GM19239 (cell line): Measurements from ENCODE around the gene MAGEB6B.
"Not testable (repeated sequence)": the region's sequence is repeated elsewhere in the genome, so short reads cannot be mapped to it uniquely, and the experiment has no call there.

Experiments
- DNase-seq: peaks from one replicate; pipeline ENCODE4 v3.0.0; 2011; ENCODE audit warnings: low spot score; ENCODE audit not compliant: insufficient read length
- FAIRE-seq: peaks from 2 replicates; lab custom pipeline; 2011; peaks lifted over from hg19 to GRCh38; lab: Jason Lieb, UNC

MAGEB6B gene, protein sequence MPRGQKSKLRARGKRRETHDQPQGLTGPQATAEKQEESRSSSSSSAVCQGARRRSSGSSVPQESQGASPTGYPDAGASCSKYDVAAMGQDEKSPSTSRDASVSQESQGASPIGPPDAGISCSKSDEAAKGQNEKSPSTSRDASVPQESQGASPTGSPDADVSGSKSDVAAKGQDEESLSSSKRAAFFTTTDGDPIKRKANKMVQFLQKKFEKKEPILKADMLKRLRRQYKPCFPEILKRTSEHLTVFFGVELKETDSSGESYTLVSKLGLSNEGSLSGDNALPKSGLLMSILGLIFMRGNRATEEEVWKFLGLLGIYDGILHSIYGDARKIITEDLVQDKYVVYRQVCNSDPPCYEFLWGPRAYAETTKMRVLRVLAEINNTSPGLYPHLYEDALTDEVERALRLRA

GRCh38 chrX:26160301-26160700, at the start of gene MAGEB6B:
Gene MAGEB6B (plus strand): TSS chrX:26160601. CDS start chrX:26160601, 0 bp downstream.
- DNase-seq (no peak), FAIRE-seq (no peak)

DNA sequence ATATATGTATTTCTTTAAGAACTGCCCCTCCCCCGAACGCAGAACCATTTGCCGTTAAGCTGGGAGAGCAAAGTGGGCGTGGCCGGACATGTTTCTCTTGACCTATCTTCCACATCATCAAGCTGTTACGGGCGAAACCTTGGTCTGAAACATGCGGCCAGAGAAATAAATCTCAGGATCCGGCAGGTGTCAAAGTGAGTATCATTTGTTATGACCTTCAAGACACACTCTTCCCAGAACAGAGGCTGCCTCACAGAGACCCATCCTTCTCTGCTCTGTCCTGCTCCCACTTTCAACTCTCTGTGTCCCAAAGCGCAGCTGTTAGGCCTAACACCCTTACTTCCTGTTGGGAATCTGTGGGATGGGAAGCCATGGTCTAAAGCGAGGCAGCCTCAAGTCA, 22.1 kb upstream of the MAGEB6B start, which contains the start of gene MAGEB18:
TSS of gene MAGEB18 (plus strand) at position 70 of the 400 bp plus-strand sequence. CDS start 643 bp downstream, outside the sequence.
- FAIRE-seq (no peak), DNase-seq (no peak)

GRCh38 chrX:26146024-26146423, 14.4 kb upstream of the MAGEB6B start:
- no peak for DNase-seq
- FAIRE-seq, result no peak

DNA sequence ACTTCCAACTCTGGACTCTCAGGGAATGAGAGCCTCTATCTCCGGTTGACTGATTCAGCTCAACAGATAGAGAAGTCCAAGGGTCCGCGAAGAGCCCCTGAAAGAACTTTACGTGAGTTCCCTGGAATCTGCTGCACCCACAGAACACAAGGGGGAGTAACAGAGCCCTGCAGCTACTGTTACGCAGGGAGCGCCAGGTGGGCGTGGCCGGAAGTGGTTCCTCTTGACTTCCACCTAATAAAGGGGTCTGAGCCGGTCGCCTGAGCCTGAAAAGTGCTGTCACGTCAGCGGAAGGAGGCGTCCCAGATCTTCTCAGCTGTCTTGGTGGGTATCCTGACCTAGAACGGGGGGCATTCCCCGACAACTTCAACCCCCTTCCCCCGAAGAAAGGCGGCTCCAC, 31.8 kb downstream of the MAGEB6B start, which contains the start of gene MAGEB6:
TSS of gene MAGEB6 (plus strand) at position 237 of the 400 bp plus-strand sequence. CDS start 1,407 bp downstream, outside the sequence.
- FAIRE-seq, result no peak

GRCh38 chrX:26203561-26203960, 43.2 kb downstream of the MAGEB6B start:
- FAIRE-seq (no peak), DNase-seq (no peak)

More for the DNA sequence above, 31.8 kb downstream of the MAGEB6B start, which contains the start of gene MAGEB6:
- DNase-seq, result no peak

- not testable (repeated sequence) for DNase-seq, FAIRE-seq
Observed at GRCh38 chrX:26204717-26205116, 44.3 kb downstream of the MAGEB6B start.

DNA sequence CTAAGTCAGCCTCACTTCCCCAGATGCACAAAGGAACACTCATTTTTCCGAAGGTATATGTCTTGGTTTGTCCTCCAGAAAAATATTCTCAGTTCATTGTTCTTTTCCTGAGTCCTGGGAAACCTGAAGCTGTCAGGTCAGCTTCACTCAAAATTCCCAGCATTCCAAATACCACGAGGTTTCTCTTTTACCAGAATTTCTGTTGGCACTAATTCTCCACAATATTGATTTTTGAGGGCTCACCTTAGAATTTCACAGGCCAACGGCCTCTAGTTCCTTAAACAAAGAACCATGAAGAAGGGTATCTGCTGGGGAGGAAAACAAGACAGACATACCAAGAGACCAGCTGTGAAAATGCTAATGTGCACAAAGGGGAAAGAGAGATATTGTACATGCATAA, 47.6 kb downstream of the MAGEB6B start:
- FAIRE-seq (no peak), DNase-seq (no peak)
